Cardiac muscle cell (in vitro differentiated cells and primary cell): ENCODE results near the gene ENPP7. TPM values are rescaled to one million over a fixed set of nuclear protein-coding genes. Genes with fewer than 3 reads are reported as not detected.
"Not testable (repeated sequence)": the region's sequence is repeated elsewhere in the genome, so short reads cannot be mapped to it uniquely, and the experiment has no call there.

Experiments used
- DNase-seq, 2 donors: peaks; one replicate each; pipeline versions ENCODE4 v3.0.0 to v3.0.0-alpha.2; 2010 to 2017; ENCODE audit warnings: low read depth in 1 of 2, low spot score in 1 of 2
- H3K27ac ChIP-seq: fragments of 200-600 bp; sonication (generic); 2 replicates; pipeline ENCODE4 v1.5.1; 2016
- H3K27me3 ChIP-seq: fragments of 200-600 bp; sonication (generic); 2 replicates; pipeline ENCODE4 v1.6.0; 2016; ENCODE audit warnings: control low read depth
- H3K36me3 ChIP-seq: fragments of 200-600 bp; sonication (generic); 2 replicates; pipeline ENCODE4 v1.5.1; 2016; ENCODE audit warnings: control low read depth
- H3K4me1 ChIP-seq: fragments of 200-600 bp; sonication (generic); 2 replicates; pipeline ENCODE4 v1.8.1; 2017; ENCODE audit warnings: low read depth, mild to moderate bottlenecking, mixed run types
- H3K4me3 ChIP-seq: fragments of 200-600 bp; sonication (generic); 2 replicates; pipeline ENCODE4 v1.5.1; 2016; ENCODE audit warnings: mild to moderate bottlenecking
- H3K9me3 ChIP-seq: fragments of 200-600 bp; sonication (generic); 2 replicates; pipeline ENCODE4 v1.5.1; 2017; ENCODE audit warnings: low read depth, mild to moderate bottlenecking, control low read depth
- polyA plus RNA-seq: library from polyadenylated mRNA; unstranded; fragments of >200 nt; fragmentation: Nextera tagmentation; extraction: Ambion mirVana; gene quantifications from 2 replicates; pipeline ENCODE4 v1.2.1, GENCODE V29; 2016
- total RNA-seq: library from RNA; depleted of rRNA; stranded (reverse); fragments of >200 nt; gene quantifications from 2 replicates; pipeline ENCODE4 v1.2.3, GENCODE V29; 2016
- TF ChIP-seq, protein P1 (sequence below): IDR thresholded peaks from 2 replicates; pipeline ENCODE4 v1.5.1; 2012; ENCODE audit warnings: low read depth, mild to moderate bottlenecking, low read length

ENPP7 gene
- total and polyA plus RNA-seq, 2 experiments from 2014 or later, result not detected

DNA sequence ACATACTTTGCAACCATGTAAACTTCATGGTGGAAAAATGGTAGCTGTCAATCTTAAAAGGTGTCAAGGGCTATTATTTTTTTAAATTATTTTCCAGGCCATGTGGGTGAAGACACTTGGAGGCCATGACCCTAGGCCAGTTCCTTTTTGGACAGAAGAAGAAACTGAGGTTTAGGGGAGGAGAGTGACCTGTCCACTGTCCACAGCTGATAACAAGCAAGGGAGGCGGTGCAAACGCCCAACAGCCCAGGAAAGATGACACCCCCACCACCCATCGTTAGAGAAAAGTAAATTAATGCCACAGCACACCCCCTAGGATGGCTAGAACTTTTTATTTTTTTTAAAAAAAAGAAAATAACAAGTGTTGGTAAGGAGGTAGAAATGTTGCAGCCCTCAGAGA lies 19.2 kb downstream of the ENPP7 start:
- Histone ChIP-seq H3K9me3 (no peaks in the 10 kb centered on the region), H3K27ac (no peak overlapping the region), H3K36me3 (no peaks in the 10 kb centered on the region), H3K4me3 (no peak overlapping the region), H3K27me3 (peaks cover 75% of the 10 kb centered on the region), H3K4me1 (no peaks in the 10 kb centered on the region)
- DNase-seq, result no peak
- TF ChIP-seq, protein P1, sequence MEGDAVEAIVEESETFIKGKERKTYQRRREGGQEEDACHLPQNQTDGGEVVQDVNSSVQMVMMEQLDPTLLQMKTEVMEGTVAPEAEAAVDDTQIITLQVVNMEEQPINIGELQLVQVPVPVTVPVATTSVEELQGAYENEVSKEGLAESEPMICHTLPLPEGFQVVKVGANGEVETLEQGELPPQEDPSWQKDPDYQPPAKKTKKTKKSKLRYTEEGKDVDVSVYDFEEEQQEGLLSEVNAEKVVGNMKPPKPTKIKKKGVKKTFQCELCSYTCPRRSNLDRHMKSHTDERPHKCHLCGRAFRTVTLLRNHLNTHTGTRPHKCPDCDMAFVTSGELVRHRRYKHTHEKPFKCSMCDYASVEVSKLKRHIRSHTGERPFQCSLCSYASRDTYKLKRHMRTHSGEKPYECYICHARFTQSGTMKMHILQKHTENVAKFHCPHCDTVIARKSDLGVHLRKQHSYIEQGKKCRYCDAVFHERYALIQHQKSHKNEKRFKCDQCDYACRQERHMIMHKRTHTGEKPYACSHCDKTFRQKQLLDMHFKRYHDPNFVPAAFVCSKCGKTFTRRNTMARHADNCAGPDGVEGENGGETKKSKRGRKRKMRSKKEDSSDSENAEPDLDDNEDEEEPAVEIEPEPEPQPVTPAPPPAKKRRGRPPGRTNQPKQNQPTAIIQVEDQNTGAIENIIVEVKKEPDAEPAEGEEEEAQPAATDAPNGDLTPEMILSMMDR, result no peak

DNA sequence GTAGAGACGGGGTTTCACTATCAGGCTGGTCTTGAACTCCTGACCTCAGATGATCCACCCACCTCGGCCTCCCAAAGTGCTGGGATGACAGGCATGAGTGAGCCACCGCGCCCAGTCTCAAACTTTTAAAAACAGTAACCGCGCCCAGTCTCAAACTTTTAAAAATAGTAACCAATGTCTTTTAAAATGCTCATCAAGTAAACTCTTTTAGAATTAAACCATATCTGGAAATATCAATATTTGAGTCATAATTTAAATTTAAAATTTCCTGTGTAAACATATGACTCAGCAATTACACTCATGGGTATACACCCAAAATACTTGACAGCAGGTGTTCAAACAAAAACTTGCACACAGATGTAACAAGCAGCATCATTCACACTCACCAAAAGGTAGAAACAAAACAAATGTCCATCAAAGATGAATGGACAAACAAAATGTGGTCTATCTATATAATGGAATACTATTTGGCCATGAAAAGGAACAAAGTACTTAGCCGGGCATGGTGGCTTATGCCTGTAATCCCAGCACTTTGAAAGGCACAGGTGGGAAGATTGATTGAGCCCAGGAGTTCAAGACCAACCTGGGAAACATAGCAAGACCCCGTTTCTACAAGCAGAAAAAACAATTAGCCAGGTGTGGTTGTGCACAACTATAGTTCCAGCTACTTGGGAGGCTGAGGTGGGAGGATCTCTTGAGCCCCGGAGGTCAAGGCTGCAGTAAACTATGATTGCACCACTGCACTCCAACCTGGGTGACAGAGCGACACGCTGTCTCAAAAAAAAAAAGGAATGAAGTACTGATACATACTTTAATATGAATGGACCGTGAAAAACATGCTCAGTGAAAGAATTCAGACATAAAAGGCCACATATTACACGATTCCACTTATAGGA lies 20.2 kb downstream of the ENPP7 start:
- Histone ChIP-seq H3K27ac (no peak overlapping the region), H3K27me3 (peaks cover 66% of the 10 kb centered on the region), H3K36me3 (no peaks in the 10 kb centered on the region), H3K9me3 (no peaks in the 10 kb centered on the region), H3K4me3 (no peak overlapping the region), H3K4me1 (no peaks in the 10 kb centered on the region)
- TF ChIP-seq, protein P1, result no peak
- no peak for DNase-seq

DNA sequence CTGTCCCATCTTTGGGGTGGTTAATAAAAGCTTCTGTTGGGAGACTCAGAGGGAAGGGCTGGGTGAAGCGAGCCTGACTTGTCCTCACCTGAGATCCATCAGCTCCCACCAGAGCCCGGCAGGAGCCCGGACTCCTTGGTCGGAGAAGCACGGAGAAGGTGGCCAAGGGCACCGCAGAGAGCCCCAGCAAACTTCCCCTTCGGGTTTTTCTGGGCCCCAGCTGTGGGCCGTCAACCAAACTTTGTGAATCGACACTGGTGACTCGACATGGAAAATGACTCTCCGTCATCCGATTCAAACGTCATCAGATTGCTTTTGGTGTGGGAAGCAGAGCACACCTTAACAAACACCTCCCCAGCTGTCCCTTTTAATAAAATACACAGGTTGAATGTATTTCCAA lies 21.4 kb downstream of the ENPP7 start:
- Histone ChIP-seq H3K9me3 (no peaks in the 10 kb centered on the region), H3K4me3 (no peak overlapping the region), H3K36me3 (no peaks in the 10 kb centered on the region), H3K4me1 (no peaks in the 10 kb centered on the region), H3K27ac (no peak overlapping the region), H3K27me3 (peaks cover 58% of the 10 kb centered on the region)
- TF ChIP-seq, protein P1, result no peak
- DNase-seq, result no peak

DNA sequence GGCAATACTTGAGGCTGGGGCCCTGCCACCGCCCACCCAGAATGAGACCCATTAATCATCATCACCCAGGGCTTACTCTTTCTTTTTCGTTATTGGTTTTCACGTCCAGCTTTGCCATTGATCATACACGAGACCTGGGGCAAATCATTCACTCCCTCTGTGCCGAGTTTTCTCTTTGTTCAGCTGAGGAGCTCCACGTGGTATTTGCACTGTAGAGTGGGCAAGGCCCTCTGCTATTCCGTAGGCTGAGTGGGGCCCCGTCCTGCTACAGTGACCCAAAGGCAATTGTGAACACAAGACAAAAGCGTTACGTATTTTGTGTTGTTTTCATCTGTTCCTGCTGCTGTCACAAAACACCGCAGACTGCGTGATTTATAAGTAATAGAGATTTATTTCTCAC lies 23.6 kb downstream of the ENPP7 start:
- H3K9me3 ChIP-seq, result no peaks in the 10 kb centered on the region
- no peak overlapping the region for H3K27ac ChIP-seq
- no peak for DNase-seq
- no peak overlapping the region for H3K4me3 ChIP-seq
- H3K27me3 ChIP-seq, result peaks cover 36% of the 10 kb centered on the region
- TF ChIP-seq, protein P1, result no peak
- no peaks in the 10 kb centered on the region for H3K4me1 ChIP-seq
- H3K36me3 ChIP-seq, result no peaks in the 10 kb centered on the region

DNA sequence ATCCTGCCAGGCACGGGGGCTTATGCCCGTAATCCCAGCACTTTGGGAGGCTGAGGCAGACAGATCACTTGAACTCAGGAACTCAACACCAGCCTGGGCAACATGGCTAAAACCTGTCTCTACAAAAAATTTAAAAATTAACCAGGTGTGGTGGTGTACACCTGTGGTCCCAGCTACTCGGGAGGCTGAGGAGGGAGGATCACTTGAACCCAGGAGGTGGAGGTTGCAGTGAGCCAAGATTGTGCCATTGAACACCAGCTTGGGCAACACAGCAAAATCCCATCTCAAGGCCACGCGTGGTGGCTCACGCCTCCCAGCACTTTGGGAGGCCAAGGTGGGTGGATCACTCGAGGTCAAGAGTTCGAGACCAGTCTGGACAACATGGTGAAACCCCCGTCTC lies 24.2 kb downstream of the ENPP7 start:
- H3K4me3 ChIP-seq, H3K4me1 ChIP-seq, H3K9me3 ChIP-seq, H3K27ac ChIP-seq, H3K36me3 ChIP-seq, DNase-seq: not testable (repeated sequence)
- peaks cover 31% of the 10 kb centered on the region for H3K27me3 ChIP-seq

DNA sequence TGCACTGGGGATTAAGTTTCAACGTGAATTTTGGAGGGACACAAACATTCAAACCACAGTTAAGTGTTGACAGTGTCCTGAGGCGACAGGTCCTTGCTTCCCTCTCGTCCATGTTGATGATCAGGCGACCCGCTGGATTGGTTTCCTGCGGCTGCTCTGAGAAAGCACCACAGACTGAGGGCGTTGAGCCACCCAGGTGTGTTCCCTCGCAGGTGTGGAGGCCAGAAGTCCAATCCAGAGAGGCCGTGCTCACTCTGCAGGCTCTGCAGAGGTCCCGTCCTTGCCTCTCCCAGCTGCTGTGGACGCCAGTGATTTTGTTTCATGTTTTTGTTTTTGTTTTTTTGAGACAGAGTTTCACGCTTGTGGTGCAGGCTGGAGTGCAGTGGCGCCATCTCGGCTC lies 24.8 kb downstream of the ENPP7 start:
- Histone ChIP-seq H3K9me3 (no peaks in the 10 kb centered on the region), H3K4me3 (no peak overlapping the region), H3K4me1 (no peaks in the 10 kb centered on the region), H3K36me3 (no peaks in the 10 kb centered on the region), H3K27ac (no peak overlapping the region), H3K27me3 (peaks cover 24% of the 10 kb centered on the region)
- no peak for DNase-seq
- TF ChIP-seq, protein P1, result no peak
